H1 (cell line): ENCODE measurements around the gene GOLGA7B. TPM values are rescaled to one million over a fixed set of nuclear protein-coding genes. Genes with fewer than 3 reads are reported as not detected.

Experiments
- CTCF ChIA-PET: fragments of 300-600 bp; sonication (Branson Sonifier 250); formaldehyde crosslinking; loops from one replicate; lab custom pipeline; 2021; ENCODE audit not compliant: partially characterized antibody; lab: Charles Lee
- POLR2A ChIA-PET: fragments of 300-600 bp; sonication (Branson Sonifier 250); formaldehyde crosslinking; loops from one replicate; lab custom pipeline; 2021; ENCODE audit warnings: inconsistent platforms; ENCODE audit not compliant: partially characterized antibody; lab: Charles Lee
- DNase-seq, 2 experiments: peaks; one replicate each; pipeline versions ENCODE4 v3.0.0 to v3.0.0-alpha.2; 2010 to 2022; ENCODE audit warnings: low spot score in 2 of 2, low read depth in 1 of 2, mixed read lengths in 1 of 2
- FAIRE-seq: peaks from 2 replicates; lab custom pipeline; 2011; peaks lifted over from hg19 to GRCh38; lab: Jason Lieb, UNC
- H2AFZ ChIP-seq: 2 replicates; pipeline ENCODE4 v1.8.1; 2012; ENCODE audit warnings: low read length, inconsistent platforms
- H2AK5ac ChIP-seq: 2 replicates; pipeline ENCODE4 v1.6.1; 2013; ENCODE audit warnings: low read depth, low read length
- H2BK120ac ChIP-seq: replicated peaks from 2 replicates; pipeline ENCODE3; 2013; ENCODE audit warnings: low read depth, low read length, inconsistent platforms
- H2BK12ac ChIP-seq: 2 replicates; pipeline ENCODE4 v1.6.1; 2013; ENCODE audit warnings: low read depth, low read length
- H2BK15ac ChIP-seq: 2 replicates; pipeline ENCODE4 v1.6.1; 2013; ENCODE audit warnings: low read length
- H2BK20ac ChIP-seq: 2 replicates; pipeline ENCODE4 v1.6.1; 2013; ENCODE audit warnings: low read length
- H2BK5ac ChIP-seq: 2 replicates; pipeline ENCODE4 v1.6.1; 2013; ENCODE audit warnings: low read depth, low read length
- H3K14ac ChIP-seq: 2 replicates; pipeline ENCODE4 v1.6.1; 2013; ENCODE audit warnings: inconsistent platforms; ENCODE audit not compliant: insufficient read length
- H3K18ac ChIP-seq: 2 replicates; pipeline ENCODE4 v1.6.1; 2013; ENCODE audit warnings: low read length; ENCODE audit errors: extremely low read depth
- H3K23ac ChIP-seq: 2 replicates; pipeline ENCODE4 v1.6.1; 2013; ENCODE audit warnings: inconsistent platforms; ENCODE audit not compliant: insufficient read length
- H3K23me2 ChIP-seq: 2 replicates; pipeline ENCODE4 v1.6.1; 2013; ENCODE audit warnings: low read depth, low read length
- H3K27ac ChIP-seq: 2 replicates; pipeline ENCODE4 v1.6.1; 2011; ENCODE audit warnings: low read depth, low read length, inconsistent platforms
- H3K27me3 ChIP-seq, 4 experiments: replicated peaks in 1 of 4; 1 replicate in 1 of 4; 2 replicates in 3 of 4; pipeline versions ENCODE4 v1.6.1 to v1.8.1; 2011 to 2013; ENCODE audit warnings: low read length in 3 of 4, mild to moderate bottlenecking in 3 of 4, inconsistent platforms in 2 of 4, mixed read lengths in 2 of 4, moderate library complexity in 1 of 4; ENCODE audit not compliant: control insufficient read depth in 3 of 4, insufficient read depth in 3 of 4; ENCODE audit errors: extremely low read depth in 1 of 4
- H3K36me3 ChIP-seq, 4 experiments: 2 replicates each; pipeline versions ENCODE4 v1.6.1 to v1.8.1; 2011 to 2013; ENCODE audit warnings: mild to moderate bottlenecking in 4 of 4, low read length in 3 of 4, moderate library complexity in 2 of 4, control low read depth in 1 of 4, inconsistent platforms in 1 of 4; ENCODE audit not compliant: insufficient read depth in 4 of 4, control insufficient read depth in 2 of 4
- H3K4ac ChIP-seq: replicated peaks from 2 replicates; pipeline ENCODE3; 2013; ENCODE audit warnings: low read length, low read depth, mixed read lengths, inconsistent platforms; ENCODE audit not compliant: insufficient read length
- H3K4me1 ChIP-seq, 4 experiments: replicated peaks in 1 of 4; 1 replicate in 1 of 4; 2 replicates in 3 of 4; pipeline versions ENCODE4 v1.6.1 to v1.8.1; 2011 to 2013; ENCODE audit warnings: low read length in 3 of 4, inconsistent platforms in 2 of 4, mixed read lengths in 1 of 4; ENCODE audit not compliant: insufficient read depth in 4 of 4, control insufficient read depth in 3 of 4
- H3K4me2 ChIP-seq, 2 experiments: 2 replicates each; pipeline versions ENCODE4 v1.6.1 to v1.8.1; 2011 to 2013; ENCODE audit warnings: low read depth in 2 of 2, low read length in 2 of 2, control low read depth in 1 of 2, inconsistent platforms in 1 of 2, mild to moderate bottlenecking in 1 of 2; ENCODE audit not compliant: insufficient read depth in 1 of 2
- H3K4me3 ChIP-seq, 4 experiments: fragments of 200-600, 300-600 bp in 1 of 4; sonication (generic), shearing (Covaris generic), sonication (Bioruptor Twin) in 1 of 4; 2 replicates each; pipeline versions ENCODE4 v1.5.1 to v1.8.1; 2011 to 2016; ENCODE audit warnings: low read length in 4 of 4, low read depth in 3 of 4, control low read depth in 2 of 4, inconsistent platforms in 2 of 4, mild to moderate bottlenecking in 2 of 4, mixed read lengths in 1 of 4, moderate library complexity in 1 of 4; ENCODE audit not compliant: insufficient read depth in 2 of 4; ENCODE audit errors: extremely low read depth in 1 of 4
- H3K56ac ChIP-seq: replicated peaks from 2 replicates; pipeline ENCODE3; 2013; ENCODE audit warnings: low read depth, mild to moderate bottlenecking, mixed read lengths, low read length, inconsistent platforms; ENCODE audit not compliant: insufficient read length
- H3K79me1 ChIP-seq: 2 replicates; pipeline ENCODE4 v1.6.1; 2013; ENCODE audit warnings: low read depth, low read length, control low read depth
- H3K79me2 ChIP-seq, 2 experiments: 2 replicates each; pipeline versions ENCODE4 v1.6.1 to v1.8.1; 2012 to 2013; ENCODE audit warnings: low read length in 2 of 2, mild to moderate bottlenecking in 2 of 2, inconsistent platforms in 1 of 2; ENCODE audit not compliant: insufficient read depth in 2 of 2, control insufficient read depth in 1 of 2
- H3K9ac ChIP-seq, 4 experiments: replicated peaks in 1 of 4; 1 replicate in 1 of 4; 2 replicates in 3 of 4; pipeline versions ENCODE4 v1.6.1 to v1.8.1; 2011 to 2013; ENCODE audit warnings: low read depth in 3 of 4, low read length in 3 of 4, control low read depth in 2 of 4, mild to moderate bottlenecking in 2 of 4, moderate library complexity in 2 of 4, inconsistent platforms in 1 of 4; ENCODE audit errors: extremely low read depth in 1 of 4
- H3K9me3 ChIP-seq, 2 experiments: 2 replicates each; pipeline versions ENCODE4 v1.6.1 to v1.8.1; 2012 to 2013; ENCODE audit warnings: mild to moderate bottlenecking in 2 of 2, moderate library complexity in 2 of 2, control low read depth in 1 of 2, inconsistent platforms in 1 of 2, low read depth in 1 of 2, low read length in 1 of 2, mixed read lengths in 1 of 2; ENCODE audit not compliant: insufficient read depth in 2 of 2
- H4K20me1 ChIP-seq, 2 experiments: replicated peaks in 1 of 2; 2 replicates each; pipeline versions ENCODE3 to v1.8.1; 2011 to 2013; ENCODE audit warnings: inconsistent platforms in 2 of 2, low read length in 2 of 2, mild to moderate bottlenecking in 1 of 2; ENCODE audit not compliant: insufficient read depth in 2 of 2, control insufficient read depth in 1 of 2
- H4K5ac ChIP-seq: 2 replicates; pipeline ENCODE4 v1.6.1; 2013; ENCODE audit warnings: low read length, low read depth, mixed read lengths, inconsistent platforms; ENCODE audit not compliant: insufficient read length
- H4K8ac ChIP-seq: 2 replicates; pipeline ENCODE4 v1.8.0; 2013; ENCODE audit warnings: mild to moderate bottlenecking, moderate library complexity, low read length, inconsistent platforms; ENCODE audit not compliant: insufficient read depth; ENCODE audit errors: extremely low read depth
- H4K91ac ChIP-seq: replicated peaks from 2 replicates; pipeline ENCODE3; 2013; ENCODE audit warnings: low read length, mixed read lengths, inconsistent platforms; ENCODE audit not compliant: insufficient read length
- BACH1 ChIP-seq: IDR thresholded peaks from 2 replicates; pipeline ENCODE4 v1.6.1; 2012; ENCODE audit warnings: low read length, improper control_type of control experiment
- BRCA1 ChIP-seq: IDR thresholded peaks from 2 replicates; pipeline ENCODE4 v1.6.1; 2012; ENCODE audit warnings: low read depth, low read length, improper control_type of control experiment
- SP2 ChIP-seq: IDR thresholded peaks from 2 replicates; pipeline ENCODE4 v1.6.1; 2012; ENCODE audit warnings: mild to moderate bottlenecking, low read length, inconsistent platforms
- WGBS, 2 experiments: shearing (Covaris generic) in 1 of 2; methylation state at CpG; one replicate each; pipeline versions ENCODE4 v1.1.6 to v1.1.7; 2013 to 2015; ENCODE audit warnings: low lambda C conversion rate in 2 of 2, mixed read lengths in 2 of 2, inconsistent platforms in 1 of 2, low coverage in 1 of 2, missing lambda C conversion rate in 1 of 2; ENCODE audit not compliant: insufficient replicate concordance in 2 of 2, insufficient coverage in 1 of 2, insufficient read length in 1 of 2; ENCODE audit errors: extremely low coverage in 1 of 2, missing lambda C conversion rate in 1 of 2; 5-methylcytosine and 5-hydroxymethylcytosine counted together
- polyA plus RNA-seq, 7 experiments: library from polyadenylated mRNA; depleted of rRNA in 3 of 7; stranded (reverse) in 5 of 7; unstranded in 2 of 7; fragments of >200 nt in 5 of 7; fragments of 200-250 nt in 2 of 7; gene quantifications; 1 replicate in 5 of 7; 2 replicates in 1 of 7; 4 replicates in 1 of 7; pipeline versions ENCODE4 v1.2.1 to v1.2.3, GENCODE V29; 2011 to 2013; ENCODE audit warnings: missing spikeins in 2 of 7, mixed read lengths in 2 of 7
- total RNA-seq: library from RNA; stranded (reverse); fragmentation: NEBNext Ultra II Directional; extraction: Animal tissue kit (Norgen Biotek cat#: 25700); gene quantifications from 2 replicates; pipeline ENCODE4 v1.2.1, GENCODE V29; 2021
- TF ChIP-seq, protein P1 (sequence below): IDR thresholded peaks from 2 replicates; pipeline ENCODE4 v1.6.1; 2012; ENCODE audit warnings: inconsistent platforms

Gene GOLGA7B
- total and polyA plus RNA-seq, 2 of the 8 experiments (the other 6 are each of a cell fraction or from before 2014, with no cell fraction given) = 0.04 to 0.14 TPM

GRCh38 chr10:97891497-97892167, 42.0 kb downstream of the GOLGA7B start:
- peaks cover 4% of the 10 kb centered on the region; the same call in 1 of the 2 replicates for H3K23me2 ChIP-seq
- 88% methylated on average over 16 of the region's 17 CpGs; no CpG with 5 or more reads in 1 of the 2 experiments for WGBS, 2 experiments
- H3K79me2 ChIP-seq = no peaks in the 10 kb centered on the region
- H3K9me3 ChIP-seq = no peaks in the 10 kb centered on the region
- no peak overlapping the region for H3K4me3 ChIP-seq
- H2BK120ac ChIP-seq = no peak overlapping the region
- H4K5ac ChIP-seq = no peak overlapping the region
- H3K4ac ChIP-seq = no peak overlapping the region
- DNase-seq (no peak), FAIRE-seq (no peak)
- H2AFZ ChIP-seq = no peak overlapping the region
- peak overlapping the region; percentile 67; the same call in 1 of the 2 replicates for H2BK15ac ChIP-seq
- H3K56ac ChIP-seq = no peak overlapping the region
- TF ChIP-seq BRCA1 (no peak), BACH1 (no peak), SP2 (no peak)
- TF ChIP-seq, protein P1, sequence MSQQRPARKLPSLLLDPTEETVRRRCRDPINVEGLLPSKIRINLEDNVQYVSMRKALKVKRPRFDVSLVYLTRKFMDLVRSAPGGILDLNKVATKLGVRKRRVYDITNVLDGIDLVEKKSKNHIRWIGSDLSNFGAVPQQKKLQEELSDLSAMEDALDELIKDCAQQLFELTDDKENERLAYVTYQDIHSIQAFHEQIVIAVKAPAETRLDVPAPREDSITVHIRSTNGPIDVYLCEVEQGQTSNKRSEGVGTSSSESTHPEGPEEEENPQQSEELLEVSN = peak; percentile 28; the same call in 1 of the 2 replicates
- no peak overlapping the region for H2AK5ac ChIP-seq
- H4K20me1 ChIP-seq = no peaks in the 10 kb centered on the region
- H3K18ac ChIP-seq = no peak overlapping the region
- no peak overlapping the region for H3K23ac ChIP-seq
- CTCF ChIA-PET = interaction anchor here (0.7 to 1.1 kb wide), 2 partner anchors 98 to 124 kb away, joined by 3 to 4 read pairs; no protein-coding TSS in a partner anchor
- H3K9ac ChIP-seq = no peak overlapping the region
- H3K4me2 ChIP-seq = no peak overlapping the region
- peak overlapping the region; percentile 84; the same call in 1 of the 2 replicates for H2BK12ac ChIP-seq
- H3K27me3 ChIP-seq = no peaks in the 10 kb centered on the region
- H3K14ac ChIP-seq = no peak overlapping the region
- POLR2A ChIA-PET = interaction anchor here (1.4 kb wide), 1 partner anchor 11 kb away, joined by 3 read pairs; no protein-coding TSS in a partner anchor
- no peak overlapping the region for H4K8ac ChIP-seq
- H3K79me1 ChIP-seq = no peaks in the 10 kb centered on the region
- H4K91ac ChIP-seq = peak overlapping the region; percentile 23
- H2BK20ac ChIP-seq = 0 out of 2 replicates have a peak overlapping the region, but pooled peaks have one; percentile 32
- H3K36me3 ChIP-seq = no peaks in the 10 kb centered on the region
- peaks cover 0 to 17% (median 12%) of the 10 kb centered on the region in 4 experiments; a peak in 6 of 7 replicates for H3K4me1 ChIP-seq
- no peak overlapping the region for H2BK5ac ChIP-seq
- no peak overlapping the region for H3K27ac ChIP-seq
